H9 (cell line): ENCODE results near the gene EBLN2. TPM values are rescaled to one million over a fixed set of nuclear protein-coding genes. Genes with fewer than 3 reads are reported as not detected.
A peak's percentile ranks its signal among the peaks of the same experiment; 100 is the strongest.

Source experiments
- DNase-seq: peaks from one replicate; pipeline ENCODE4 v3.0.0-alpha.2; 2017
- H2AFZ ChIP-seq: one replicate; pipeline ENCODE4 v1.6.1; 2013; ENCODE audit warnings: mild to moderate bottlenecking, low read length, control low read depth, moderate library complexity
- H2AK5ac ChIP-seq: 2 replicates; pipeline ENCODE4 v1.6.1; 2013; ENCODE audit warnings: low read length, control low read depth, mixed read lengths; ENCODE audit not compliant: insufficient read length
- H2BK120ac ChIP-seq: one replicate; pipeline ENCODE4 v1.6.1; 2013; ENCODE audit warnings: low read depth, mild to moderate bottlenecking, low read length, control low read depth, inconsistent platforms; ENCODE audit not compliant: poor library complexity, severe bottlenecking
- H2BK12ac ChIP-seq: 2 replicates; pipeline ENCODE4 v1.6.1; 2013; ENCODE audit warnings: low read length, control low read depth, mixed read lengths, low read depth; ENCODE audit not compliant: insufficient read length
- H2BK15ac ChIP-seq: 2 replicates; pipeline ENCODE4 v1.6.1; 2013; ENCODE audit warnings: low read depth, low read length, control low read depth
- H2BK20ac ChIP-seq: one replicate; pipeline ENCODE4 v1.6.1; 2013; ENCODE audit warnings: low read depth, mild to moderate bottlenecking, low read length, control low read depth, inconsistent platforms; ENCODE audit not compliant: poor library complexity, severe bottlenecking
- H2BK5ac ChIP-seq: 2 replicates; pipeline ENCODE4 v1.6.1; 2013; ENCODE audit warnings: low read length, control low read depth, mixed read lengths; ENCODE audit not compliant: insufficient read length
- H3K14ac ChIP-seq: 2 replicates; pipeline ENCODE4 v1.6.1; 2013; ENCODE audit warnings: low read length, control low read depth; ENCODE audit not compliant: insufficient read depth
- H3K18ac ChIP-seq: 2 replicates; pipeline ENCODE4 v1.6.1; 2013; ENCODE audit warnings: low read depth, mild to moderate bottlenecking, mixed read lengths, low read length, control low read depth; ENCODE audit not compliant: insufficient read length
- H3K23ac ChIP-seq: 2 replicates; pipeline ENCODE4 v1.6.1; 2013; ENCODE audit warnings: low read length, control low read depth, mixed read lengths, low read depth; ENCODE audit not compliant: insufficient read length
- H3K23me2 ChIP-seq: 2 replicates; pipeline ENCODE4 v1.6.1; 2013; ENCODE audit warnings: low read depth, mild to moderate bottlenecking, mixed read lengths, low read length, control low read depth; ENCODE audit not compliant: insufficient read length, poor library complexity, severe bottlenecking
- H3K27ac ChIP-seq: 2 replicates; pipeline ENCODE4 v1.5.1; 2013; ENCODE audit warnings: low read length, control low read depth, mixed read lengths, low read depth; ENCODE audit not compliant: insufficient read length
- H3K27me3 ChIP-seq: 2 replicates; pipeline ENCODE4 v1.6.1; 2013; ENCODE audit warnings: low read length, control low read depth, inconsistent platforms; ENCODE audit not compliant: insufficient read depth
- H3K4ac ChIP-seq: 2 replicates; pipeline ENCODE4 v1.6.1; 2013; ENCODE audit warnings: low read depth, mild to moderate bottlenecking, control low read depth, inconsistent platforms, low read length, moderate library complexity
- H3K4me1 ChIP-seq: 2 replicates; pipeline ENCODE4 v1.6.1; 2013; ENCODE audit warnings: low read length, control low read depth, inconsistent platforms; ENCODE audit not compliant: insufficient read depth
- H3K4me2 ChIP-seq: 2 replicates; pipeline ENCODE4 v1.6.1; 2013; ENCODE audit warnings: low read length, control low read depth, mixed read lengths; ENCODE audit not compliant: insufficient read length, insufficient read depth
- H3K56ac ChIP-seq: 2 replicates; pipeline ENCODE4 v1.6.1; 2013; ENCODE audit warnings: low read depth, mild to moderate bottlenecking, mixed read lengths, low read length, control low read depth; ENCODE audit not compliant: insufficient read length
- H3K79me1 ChIP-seq: 2 replicates; pipeline ENCODE4 v1.6.1; 2013; ENCODE audit warnings: low read depth, mild to moderate bottlenecking, moderate library complexity, low read length, control low read depth, inconsistent platforms; ENCODE audit not compliant: insufficient read depth, poor library complexity, severe bottlenecking
- H3K79me2 ChIP-seq: 2 replicates; pipeline ENCODE4 v1.6.1; 2013; ENCODE audit warnings: low read length, control low read depth, inconsistent platforms; ENCODE audit not compliant: insufficient read depth
- H3K9ac ChIP-seq: 2 replicates; pipeline ENCODE4 v1.6.1; 2013; ENCODE audit warnings: low read length, control low read depth, mixed read lengths; ENCODE audit not compliant: insufficient read length; ENCODE audit errors: extremely low read depth
- H3K9me3 ChIP-seq: one replicate; pipeline ENCODE4 v1.6.1; 2013; ENCODE audit warnings: low read depth, low read length, inconsistent platforms; ENCODE audit not compliant: control insufficient read depth
- H3T11ph ChIP-seq: one replicate; pipeline ENCODE4 v1.6.1; 2013; ENCODE audit warnings: mild to moderate bottlenecking, low read length, control low read depth, inconsistent platforms
- H4K20me1 ChIP-seq: one replicate; pipeline ENCODE4 v1.6.1; 2013; ENCODE audit not compliant: control insufficient read depth, insufficient read length, insufficient read depth
- H4K5ac ChIP-seq: 2 replicates; pipeline ENCODE4 v1.6.1; 2013; ENCODE audit warnings: low read depth, mild to moderate bottlenecking, mixed read lengths, low read length, control low read depth; ENCODE audit not compliant: insufficient read length
- H4K8ac ChIP-seq: replicated peaks from 2 replicates; pipeline ENCODE4 v1.6.1; 2013; ENCODE audit warnings: low read length, control low read depth, mixed read lengths, low read depth; ENCODE audit not compliant: insufficient read length
- H4K91ac ChIP-seq: 2 replicates; pipeline ENCODE4 v1.6.1; 2013; ENCODE audit warnings: low read depth, mild to moderate bottlenecking, moderate library complexity, mixed read lengths, low read length, control low read depth; ENCODE audit not compliant: insufficient read length
- H3K27ac Mint-ChIP-seq, 3 experiments: 2 replicates in 2 of 3; 3 replicates in 1 of 3; pipeline ENCODE4 v1.8.0; 2020 to 2021; ENCODE audit warnings: mixed read lengths in 3 of 3, mild to moderate bottlenecking in 1 of 3, moderate library complexity in 1 of 3
- H3K27me3 Mint-ChIP-seq: 2 replicates; pipeline ENCODE4 v1.8.0; 2021; ENCODE audit warnings: low read depth, mild to moderate bottlenecking, moderate library complexity, mixed read lengths
- H3K36me3 Mint-ChIP-seq, 3 experiments: 2 replicates in 2 of 3; 3 replicates in 1 of 3; pipeline ENCODE4 v1.8.0; 2020 to 2021; ENCODE audit warnings: low read depth in 3 of 3, mixed read lengths in 3 of 3; ENCODE audit not compliant: insufficient read depth in 1 of 3
- H3K4me1 Mint-ChIP-seq, 2 experiments: 2 replicates each; pipeline ENCODE4 v1.8.0; 2020; ENCODE audit warnings: mixed read lengths in 2 of 2
- H3K4me3 Mint-ChIP-seq, 2 experiments: 2 replicates in 1 of 2; 3 replicates in 1 of 2; pipeline ENCODE4 v1.8.0; 2020 to 2021; ENCODE audit warnings: mild to moderate bottlenecking in 2 of 2, mixed read lengths in 2 of 2, moderate library complexity in 1 of 2
- H3K9me3 Mint-ChIP-seq, 2 experiments: 2 replicates in 1 of 2; 3 replicates in 1 of 2; pipeline ENCODE4 v1.8.0; 2020; ENCODE audit warnings: mild to moderate bottlenecking in 2 of 2, mixed read lengths in 2 of 2, moderate library complexity in 1 of 2
- WGBS: extraction: QIAGEN DNeasy Blood & Tissue Kit; methylation state at CpG from one replicate; pipeline ENCODE4 v1.1.7; 2013; ENCODE audit warnings: missing lambda C conversion rate, low lambda C conversion rate, mixed read lengths; ENCODE audit not compliant: insufficient read length; ENCODE audit errors: extremely low coverage; 5-methylcytosine and 5-hydroxymethylcytosine counted together
- total RNA-seq: library from RNA; stranded (reverse); gene quantifications from 2 replicates; pipeline ENCODE4 v1.2.1, GENCODE V29; 2021
- TF ChIP-seq, protein P1 (sequence below): fragments of 200-600 bp; sonication (generic); conservative IDR thresholded peaks from 3 replicates; pipeline ENCODE4 v1.8.0; 2021; ENCODE audit warnings: antibody characterized with exemption, mild to moderate bottlenecking

EBLN2 gene
- total RNA-seq, 1 experiment from 2014 or later: 6.1 TPM

DNA sequence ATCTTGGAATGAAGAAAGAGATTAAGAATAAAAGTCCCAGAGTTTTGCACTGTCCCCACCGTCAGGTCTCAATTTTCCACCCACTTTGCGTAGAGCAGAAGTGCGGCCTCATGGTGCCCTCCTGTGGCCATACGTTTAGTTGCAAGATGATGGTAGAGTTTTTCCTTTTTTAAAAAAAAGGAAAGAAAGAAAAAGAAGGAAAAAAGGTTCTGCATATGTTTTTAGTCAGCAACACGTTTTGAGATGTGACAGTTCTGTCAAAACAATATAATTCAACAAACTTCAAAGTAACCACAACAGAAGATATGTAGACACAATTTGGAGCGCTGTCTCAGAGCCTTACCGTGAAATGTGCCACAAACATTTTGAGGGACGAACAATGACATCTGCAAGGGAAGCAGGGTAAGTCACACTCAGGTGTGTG lies 24.6 kb downstream of the EBLN2 start:
- Histone ChIP-seq H4K5ac (no peak overlapping the region), H3T11ph (no peak overlapping the region), H4K8ac (no peak overlapping the region), H4K20me1 (no peaks in the 10 kb centered on the region), H3K23me2 (no peaks in the 10 kb centered on the region), H2BK20ac (no peak overlapping the region), H2AFZ (no peak overlapping the region), H3K14ac (no peak overlapping the region), H2BK12ac (no peak overlapping the region), H2BK15ac (no peak overlapping the region), H2BK5ac (no peak overlapping the region), H3K23ac (no peak overlapping the region), H3K79me2 (no peaks in the 10 kb centered on the region), H2BK120ac (no peak overlapping the region), H3K4me1 (no peaks in the 10 kb centered on the region), H3K27me3 (no peaks in the 10 kb centered on the region), H3K27ac (no peak overlapping the region), H3K9me3 (no peaks in the 10 kb centered on the region), H3K4me2 (no peak overlapping the region), H4K91ac (no peak overlapping the region), H3K9ac (no peak overlapping the region), H3K56ac (no peak overlapping the region), H2AK5ac (no peak overlapping the region), H3K79me1 (no peaks in the 10 kb centered on the region), H3K4ac (no peak overlapping the region), H3K18ac (no peak overlapping the region)
- no CpG with 5 or more reads among the region's 8 CpGs for whole genome bisulfite sequencing
- Mint-ChIP-seq H3K27ac (no peak overlapping the region), H3K4me1 (peaks cover 3 to 6% of the 10 kb centered on the region in 2 experiments; a peak in 3 of 4 replicates), H3K36me3 (no peaks in the 10 kb centered on the region), H3K4me3 (no peak overlapping the region), H3K27me3 (no peaks in the 10 kb centered on the region), H3K9me3 (no peaks in the 10 kb centered on the region)
- DNase-seq: no peak
- TF ChIP-seq, protein P1, sequence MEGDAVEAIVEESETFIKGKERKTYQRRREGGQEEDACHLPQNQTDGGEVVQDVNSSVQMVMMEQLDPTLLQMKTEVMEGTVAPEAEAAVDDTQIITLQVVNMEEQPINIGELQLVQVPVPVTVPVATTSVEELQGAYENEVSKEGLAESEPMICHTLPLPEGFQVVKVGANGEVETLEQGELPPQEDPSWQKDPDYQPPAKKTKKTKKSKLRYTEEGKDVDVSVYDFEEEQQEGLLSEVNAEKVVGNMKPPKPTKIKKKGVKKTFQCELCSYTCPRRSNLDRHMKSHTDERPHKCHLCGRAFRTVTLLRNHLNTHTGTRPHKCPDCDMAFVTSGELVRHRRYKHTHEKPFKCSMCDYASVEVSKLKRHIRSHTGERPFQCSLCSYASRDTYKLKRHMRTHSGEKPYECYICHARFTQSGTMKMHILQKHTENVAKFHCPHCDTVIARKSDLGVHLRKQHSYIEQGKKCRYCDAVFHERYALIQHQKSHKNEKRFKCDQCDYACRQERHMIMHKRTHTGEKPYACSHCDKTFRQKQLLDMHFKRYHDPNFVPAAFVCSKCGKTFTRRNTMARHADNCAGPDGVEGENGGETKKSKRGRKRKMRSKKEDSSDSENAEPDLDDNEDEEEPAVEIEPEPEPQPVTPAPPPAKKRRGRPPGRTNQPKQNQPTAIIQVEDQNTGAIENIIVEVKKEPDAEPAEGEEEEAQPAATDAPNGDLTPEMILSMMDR: peak; percentile 88
